LNCAP (cell line): Measurements from ENCODE around the gene ZBTB22.

Experiments
- TF ChIP-seq, protein P1 (sequence below): fragments of 450-650 bp; IDR thresholded peaks from 2 replicates; pipeline ENCODE4 v1.5.1; 2017; ENCODE audit warnings: mild to moderate bottlenecking

The ZBTB22 gene

GRCh38 chr6:33343953-33344611, 26.5 kb upstream of the ZBTB22 start:
- TF ChIP-seq, protein P1, sequence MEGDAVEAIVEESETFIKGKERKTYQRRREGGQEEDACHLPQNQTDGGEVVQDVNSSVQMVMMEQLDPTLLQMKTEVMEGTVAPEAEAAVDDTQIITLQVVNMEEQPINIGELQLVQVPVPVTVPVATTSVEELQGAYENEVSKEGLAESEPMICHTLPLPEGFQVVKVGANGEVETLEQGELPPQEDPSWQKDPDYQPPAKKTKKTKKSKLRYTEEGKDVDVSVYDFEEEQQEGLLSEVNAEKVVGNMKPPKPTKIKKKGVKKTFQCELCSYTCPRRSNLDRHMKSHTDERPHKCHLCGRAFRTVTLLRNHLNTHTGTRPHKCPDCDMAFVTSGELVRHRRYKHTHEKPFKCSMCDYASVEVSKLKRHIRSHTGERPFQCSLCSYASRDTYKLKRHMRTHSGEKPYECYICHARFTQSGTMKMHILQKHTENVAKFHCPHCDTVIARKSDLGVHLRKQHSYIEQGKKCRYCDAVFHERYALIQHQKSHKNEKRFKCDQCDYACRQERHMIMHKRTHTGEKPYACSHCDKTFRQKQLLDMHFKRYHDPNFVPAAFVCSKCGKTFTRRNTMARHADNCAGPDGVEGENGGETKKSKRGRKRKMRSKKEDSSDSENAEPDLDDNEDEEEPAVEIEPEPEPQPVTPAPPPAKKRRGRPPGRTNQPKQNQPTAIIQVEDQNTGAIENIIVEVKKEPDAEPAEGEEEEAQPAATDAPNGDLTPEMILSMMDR: no peak

- TF ChIP-seq, protein P1: no peak
Observed at GRCh38 chr6:33339193-33339592, 21.6 kb upstream of the ZBTB22 start.

GRCh38 chr6:33336495-33336894, 19.0 kb upstream of the ZBTB22 start:
- TF ChIP-seq, protein P1: no peak

- TF ChIP-seq, protein P1: no peak
Observed at GRCh38 chr6:33335916-33336315, 18.4 kb upstream of the ZBTB22 start.

GRCh38 chr6:33333666-33334065, 16.1 kb upstream of the ZBTB22 start:
- TF ChIP-seq, protein P1: no peak

DNA sequence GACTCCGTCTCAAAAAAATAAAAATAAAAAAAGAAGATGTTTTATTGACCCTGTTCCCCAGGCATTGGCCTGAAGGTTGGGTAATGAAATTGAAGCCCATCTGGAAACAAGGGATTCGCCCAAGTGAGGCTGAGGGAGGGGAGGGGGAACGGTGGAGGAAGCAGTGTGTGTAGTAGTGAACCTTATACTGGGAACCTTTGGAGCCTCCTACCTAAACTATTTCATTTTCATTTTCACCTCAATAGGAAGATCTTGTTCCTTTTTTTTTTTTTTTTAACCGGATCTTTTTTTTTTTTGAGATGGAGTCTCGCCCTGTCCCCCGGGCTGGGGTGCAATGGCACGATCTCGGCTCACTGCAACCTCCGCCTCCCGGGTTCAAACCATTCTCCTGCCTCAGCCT, 13.2 kb upstream of the ZBTB22 start:
- TF ChIP-seq, protein P1: no peak

DNA sequence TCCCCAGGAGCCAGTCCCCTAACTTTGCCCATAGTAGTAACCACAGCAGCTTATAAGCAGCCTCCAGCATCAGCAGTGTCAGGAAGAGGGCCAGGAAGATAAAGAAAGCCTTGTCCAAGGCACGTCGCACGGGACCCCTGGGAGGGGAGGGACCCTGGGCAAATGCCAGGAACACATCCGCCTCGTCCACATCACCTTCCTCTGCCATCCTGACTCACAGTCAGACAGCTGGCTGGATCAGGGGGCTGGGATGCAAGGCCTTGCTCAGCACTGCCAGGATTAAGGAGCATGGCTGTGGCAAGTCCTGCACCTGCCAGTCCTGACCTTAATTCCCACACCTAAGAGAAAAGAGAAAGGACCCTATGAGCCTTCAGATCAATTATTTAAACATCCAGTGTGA, 11.5 kb upstream of the ZBTB22 start:
- TF ChIP-seq, protein P1: no peak

DNA sequence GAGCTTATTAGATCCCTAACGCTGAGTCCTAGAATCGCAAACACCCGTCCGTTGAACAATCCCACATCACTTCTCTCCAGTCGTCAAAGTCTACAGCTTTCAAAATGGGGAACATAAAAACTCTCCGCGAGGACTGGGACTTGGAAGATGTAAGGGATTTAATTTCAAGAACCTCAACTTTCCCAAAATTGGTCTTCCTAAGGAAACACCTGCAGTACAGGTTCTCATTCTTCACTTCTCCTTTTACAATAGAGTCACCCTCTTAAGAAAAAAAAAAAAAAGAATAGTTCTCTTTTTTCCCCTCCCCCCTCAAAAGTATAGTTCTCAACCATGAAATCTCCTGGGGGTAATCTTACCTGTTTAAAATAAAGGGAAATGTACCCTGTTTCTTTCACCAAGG, 6.6 kb upstream of the ZBTB22 start:
- TF ChIP-seq, protein P1: no peak
